ENCODE measurements around the gene TOGARAM1. TPM values are rescaled to one million over a fixed set of nuclear protein-coding genes. Genes with fewer than 3 reads are reported as not detected.

Gene TOGARAM1
- total and polyA plus RNA-seq, 9 of the 15 experiments (the other 6 are each of a cell fraction or from before 2014, with no cell fraction given) = 1.3 to 6.4 (median 3.7) TPM

GRCh38 chr14:45083976-45084722 is 122.2 kb downstream of the TOGARAM1 start, which contains the start of gene PRPF39 (continued):
- peak; percentile 52; the same call in 1 of the 2 replicates for TF ChIP-seq MGA (IDR thresholded peaks at IDR 0.05)
- no peak for TF ChIP-seq HNRNPK (IDR thresholded peaks at IDR 0.05; ENCODE audit: low read depth, low read length, poor library complexity, severe bottlenecking)
- TF ChIP-seq RUNX1 (IDR thresholded peaks at IDR 0.05; ENCODE audit: low read depth) = no peak
- peak; percentile 36 to 72; a peak in 2 of 4 replicates for TF ChIP-seq MNT (conservative IDR thresholded peaks at IDR 0.05)
- peak; percentile 19 for TF ChIP-seq CCNT2 (IDR thresholded peaks at IDR 0.05; ENCODE audit: borderline replicate concordance, extremely low read depth, insufficient read length, low read depth, low read length)
- 0 out of 2 replicates have a peak, but pooled peaks have one; percentile 8 for TF ChIP-seq DPF2 (IDR thresholded peaks at IDR 0.05)
- peak; percentile 89 for TF ChIP-seq VEZF1 (CRISPR knock-in tag; IDR thresholded peaks at IDR 0.05)
- TF ChIP-seq C11orf30 (IDR thresholded peaks at IDR 0.05; ENCODE audit: low read depth) = 0 out of 2 replicates have a peak, but pooled peaks have one; percentile 5
- no peak for TF ChIP-seq ILF3 (IDR thresholded peaks at IDR 0.05; ENCODE audit: borderline replicate concordance)
